Upper lobe of left lung (tissue), 4 donors: ENCODE data around the gene PRKCH.

Experiments
- POLR2A ChIP-seq, 4 donors: fragments of 450-650 bp; IDR thresholded peaks; one replicate each; pipeline ENCODE4 v1.5.1; 2016 to 2017; ENCODE audit warnings: antibody characterized with exemption in 4 of 4, mild to moderate bottlenecking in 2 of 4
- POLR2AphosphoS5 ChIP-seq, 2 donors: sonication (generic); formaldehyde crosslinking; IDR thresholded peaks; one replicate each; pipeline ENCODE4 v1.5.1; 2017; ENCODE audit warnings: antibody characterized with exemption in 2 of 2

GRCh38 chr14:61472011-61472672 is 150.8 kb downstream of the PRKCH start:
- TF ChIP-seq POLR2AphosphoS5 (IDR thresholded peaks at IDR 0.05) (peak in 1 of 2 donors; percentile 90), POLR2A (IDR thresholded peaks at IDR 0.05) (no peak)
